ENCODE results near the gene LPIN2. TPM values are rescaled to one million over a fixed set of nuclear protein-coding genes. Genes with fewer than 3 reads are reported as not detected.
A peak's percentile ranks its signal among the peaks of the same experiment; 100 is the strongest.

LPIN2 gene
- total and polyA plus RNA-seq, 2 of the 13 experiments (the other 11 are each of a cell fraction or from before 2014, with no cell fraction given), result 46.0 to 119 TPM

GRCh38 chr18:3015204-3015592 is 2.3 kb upstream of the LPIN2 start (continued):
- no peak for TF ChIP-seq ATF1 (CRISPR knock-in tag; IDR thresholded peaks at IDR 0.05)
- TF ChIP-seq ZNF12 (CRISPR knock-in tag; IDR thresholded peaks at IDR 0.05), result no peak
- TF ChIP-seq PLRG1 (conservative IDR thresholded peaks at IDR 0.05), result no peak
- 0 out of 2 replicates have a peak, but pooled peaks have one; percentile 18 for TF ChIP-seq HOMEZ (CRISPR knock-in tag; IDR thresholded peaks at IDR 0.05; ENCODE audit: low read depth)
- TF ChIP-seq GFI1 (CRISPR knock-in tag; IDR thresholded peaks at IDR 0.05; ENCODE audit: borderline replicate concordance), result no peak
- TF ChIP-seq ZNF609 (CRISPR knock-in tag; IDR thresholded peaks at IDR 0.05; ENCODE audit: borderline replicate concordance), result no peak
- no peak for TF ChIP-seq ATF5 (CRISPR knock-in tag; IDR thresholded peaks at IDR 0.05; ENCODE audit: low read depth)
- no peak for TF ChIP-seq ISX (CRISPR knock-in tag; conservative IDR thresholded peaks at IDR 0.05)
- TF ChIP-seq ZNF574 (CRISPR knock-in tag; IDR thresholded peaks at IDR 0.05), result no peak
- no peak for TF ChIP-seq ZNF567 (CRISPR knock-in tag; IDR thresholded peaks at IDR 0.05; ENCODE audit: borderline replicate concordance)
- no peak for TF ChIP-seq NFYC (CRISPR knock-in tag; IDR thresholded peaks at IDR 0.05)
- TF ChIP-seq ZMAT5 (CRISPR knock-in tag; IDR thresholded peaks at IDR 0.05; ENCODE audit: borderline replicate concordance, low read depth), result no peak
- TF ChIP-seq HOXA5 (CRISPR knock-in tag; IDR thresholded peaks at IDR 0.05), result no peak
- no peak for TF ChIP-seq ARID3A (IDR thresholded peaks at IDR 0.05; ENCODE audit: low read depth, low read length)
- no peak for TF ChIP-seq ZNF576 (CRISPR knock-in tag; IDR thresholded peaks at IDR 0.05)
- TF ChIP-seq THAP7 (CRISPR knock-in tag; IDR thresholded peaks at IDR 0.05), result no peak
- no peak; the same call in 1 of the 2 replicates for TF ChIP-seq NR2F2 (IDR thresholded peaks at IDR 0.05; ENCODE audit: borderline replicate concordance, low read depth)
- TF ChIP-seq FOXK2 (IDR thresholded peaks at IDR 0.05), result no peak

Data from HepG2 (cell line).